Neuronal stem cell (in vitro differentiated cells): ENCODE results near the gene STK11IP.
A peak's percentile ranks its signal among the peaks of the same experiment; 100 is the strongest.

Experiments used
- DNase-seq: peaks from one replicate; pipeline ENCODE4 v3.0.0-alpha.2; 2013; ENCODE audit warnings: low spot score
- H2AFZ ChIP-seq: one replicate; pipeline ENCODE4 v1.6.1; 2013; ENCODE audit warnings: mild to moderate bottlenecking, low read length, inconsistent platforms
- H2AK5ac ChIP-seq: 2 replicates; pipeline ENCODE4 v1.6.1; 2013; ENCODE audit warnings: low read depth, mild to moderate bottlenecking, inconsistent platforms, low read length, moderate library complexity, mixed read lengths
- H2BK120ac ChIP-seq: 2 replicates; pipeline ENCODE4 v1.6.1; 2013; ENCODE audit warnings: low read depth, mild to moderate bottlenecking, inconsistent platforms, low read length, moderate library complexity, mixed read lengths
- H2BK12ac ChIP-seq: one replicate; pipeline ENCODE4 v1.6.1; 2013; ENCODE audit warnings: low read length, inconsistent platforms
- H2BK15ac ChIP-seq: 2 replicates; pipeline ENCODE4 v1.6.1; 2013; ENCODE audit warnings: mild to moderate bottlenecking, low read length, inconsistent platforms, mixed read lengths
- H2BK5ac ChIP-seq: one replicate; pipeline ENCODE4 v1.6.1; 2013; ENCODE audit warnings: inconsistent platforms, mild to moderate bottlenecking, low read length, moderate library complexity
- H3K14ac ChIP-seq: one replicate; pipeline ENCODE4 v1.6.1; 2013; ENCODE audit warnings: low read length, inconsistent platforms
- H3K18ac ChIP-seq: 2 replicates; pipeline ENCODE4 v1.6.1; 2013; ENCODE audit warnings: low read length, inconsistent platforms
- H3K23ac ChIP-seq: 2 replicates; pipeline ENCODE4 v1.6.1; 2013; ENCODE audit warnings: low read depth, mild to moderate bottlenecking, mixed read lengths, low read length, inconsistent platforms; ENCODE audit not compliant: poor library complexity
- H3K27ac ChIP-seq: replicated peaks from 3 replicates; pipeline ENCODE4 v1.5.1; 2013; ENCODE audit warnings: low read length, inconsistent platforms
- H3K27me3 ChIP-seq, 3 experiments: 2 replicates each; pipeline ENCODE4 v1.6.1; 2013; ENCODE audit warnings: low read length in 3 of 3, mild to moderate bottlenecking in 2 of 3, inconsistent platforms in 1 of 3, low read depth in 1 of 3, mixed read lengths in 1 of 3, moderate library complexity in 1 of 3; ENCODE audit not compliant: control insufficient read depth in 3 of 3, insufficient read depth in 3 of 3
- H3K36me3 ChIP-seq, 2 donors: replicated peaks in 1 of 2; 2 replicates each; pipeline ENCODE4 v1.6.1; 2013; ENCODE audit warnings: low read length in 2 of 2; ENCODE audit not compliant: control insufficient read depth in 2 of 2, insufficient read depth in 2 of 2
- H3K4ac ChIP-seq: 2 replicates; pipeline ENCODE4 v1.6.1; 2013; ENCODE audit warnings: inconsistent platforms, mild to moderate bottlenecking, low read length, moderate library complexity
- H3K4me1 ChIP-seq, 2 donors: 1 replicate in 1 of 2; 2 replicates in 1 of 2; pipeline ENCODE4 v1.6.1; 2013; ENCODE audit warnings: low read length in 2 of 2, low read depth in 1 of 2; ENCODE audit not compliant: control insufficient read depth in 2 of 2, insufficient read depth in 1 of 2
- H3K4me2 ChIP-seq: one replicate; pipeline ENCODE4 v1.6.1; 2013; ENCODE audit warnings: mild to moderate bottlenecking, low read length, inconsistent platforms; ENCODE audit not compliant: insufficient read depth, poor library complexity, severe bottlenecking
- H3K4me3 ChIP-seq, 2 donors: 2 replicates each; pipeline ENCODE4 v1.5.1; 2013; ENCODE audit warnings: low read length in 2 of 2, mild to moderate bottlenecking in 2 of 2, inconsistent platforms in 1 of 2, moderate library complexity in 1 of 2
- H3K79me1 ChIP-seq: one replicate; pipeline ENCODE4 v1.6.1; 2013; ENCODE audit warnings: low read depth, mild to moderate bottlenecking, inconsistent platforms, low read length, moderate library complexity
- H3K9ac ChIP-seq: one replicate; pipeline ENCODE4 v1.6.1; 2013; ENCODE audit warnings: mild to moderate bottlenecking, low read depth, low read length, inconsistent platforms; ENCODE audit not compliant: poor library complexity
- H3K9me3 ChIP-seq, 2 donors: replicated peaks in 1 of 2; 2 replicates each; pipeline versions ENCODE3 to v1.6.1; 2013; ENCODE audit warnings: low read length in 2 of 2, mild to moderate bottlenecking in 2 of 2, inconsistent platforms in 1 of 2, low read depth in 1 of 2, mixed read lengths in 1 of 2, moderate library complexity in 1 of 2; ENCODE audit not compliant: control insufficient read depth in 2 of 2, insufficient read depth in 1 of 2
- H4K8ac ChIP-seq: one replicate; pipeline ENCODE4 v1.6.1; 2013; ENCODE audit warnings: low read depth, mild to moderate bottlenecking, inconsistent platforms, low read length, moderate library complexity
- H4K91ac ChIP-seq: one replicate; pipeline ENCODE4 v1.6.1; 2013; ENCODE audit warnings: low read length, low read depth, mild to moderate bottlenecking, inconsistent platforms; ENCODE audit not compliant: poor library complexity
- WGBS, 2 donors: extraction: QIAGEN DNeasy Blood & Tissue Kit; methylation state at CpG; one replicate each; pipeline ENCODE4 v1.1.7; 2013; ENCODE audit warnings: missing lambda C conversion rate in 2 of 2, mixed read lengths in 1 of 2; ENCODE audit not compliant: insufficient read length in 2 of 2, insufficient replicate concordance in 1 of 2; ENCODE audit errors: extremely low coverage in 2 of 2; 5-methylcytosine and 5-hydroxymethylcytosine counted together

STK11IP gene

DNA sequence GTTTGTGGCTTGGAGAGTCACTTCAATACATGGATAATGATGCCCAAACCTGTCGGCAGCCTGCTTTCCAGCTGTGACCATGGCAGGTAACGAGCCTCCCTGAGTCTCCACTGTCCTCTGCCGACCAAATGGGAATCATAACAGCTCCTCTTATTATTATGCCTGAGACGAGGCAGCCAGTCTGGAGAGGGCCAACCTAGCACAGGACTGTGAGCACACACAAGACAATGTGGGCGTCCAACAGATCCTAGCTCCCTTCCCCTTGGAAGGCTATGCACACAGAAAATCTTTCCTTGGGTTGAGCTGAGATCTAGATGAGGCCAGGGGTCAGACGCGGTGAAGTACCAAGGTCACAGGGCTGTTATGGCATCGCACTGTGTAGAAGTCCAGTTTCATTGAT lies 28.9 kb downstream of the STK11IP start:
- Histone ChIP-seq H2BK120ac (no peak overlapping the region), H3K36me3 (no peaks in the 10 kb centered on the region), H3K27me3 (peaks cover 0 to 59% (median 14%) of the 10 kb centered on the region in 3 experiments), H3K4me2 (no peak overlapping the region), H3K4me1 (no peaks in the 10 kb centered on the region), H3K14ac (no peak overlapping the region), H3K9ac (no peak overlapping the region), H2BK5ac (no peak overlapping the region), H3K18ac (no peak overlapping the region), H2AK5ac (peak overlapping the region; percentile 27), H2AFZ (peak overlapping the region; percentile 92), H3K9me3 (no peaks in the 10 kb centered on the region), H3K23ac (peak overlapping the region; percentile 34), H3K4ac (no peak overlapping the region), H3K4me3 (no peak overlapping the region), H4K8ac (no peak overlapping the region), H2BK12ac (no peak overlapping the region), H3K27ac (no peak overlapping the region), H4K91ac (no peak overlapping the region), H2BK15ac (no peak overlapping the region), H3K79me1 (no peaks in the 10 kb centered on the region)
- no peak for DNase-seq
- WGBS, 2 donors, result no CpG with 5 or more reads among the region's 8 CpGs

DNA sequence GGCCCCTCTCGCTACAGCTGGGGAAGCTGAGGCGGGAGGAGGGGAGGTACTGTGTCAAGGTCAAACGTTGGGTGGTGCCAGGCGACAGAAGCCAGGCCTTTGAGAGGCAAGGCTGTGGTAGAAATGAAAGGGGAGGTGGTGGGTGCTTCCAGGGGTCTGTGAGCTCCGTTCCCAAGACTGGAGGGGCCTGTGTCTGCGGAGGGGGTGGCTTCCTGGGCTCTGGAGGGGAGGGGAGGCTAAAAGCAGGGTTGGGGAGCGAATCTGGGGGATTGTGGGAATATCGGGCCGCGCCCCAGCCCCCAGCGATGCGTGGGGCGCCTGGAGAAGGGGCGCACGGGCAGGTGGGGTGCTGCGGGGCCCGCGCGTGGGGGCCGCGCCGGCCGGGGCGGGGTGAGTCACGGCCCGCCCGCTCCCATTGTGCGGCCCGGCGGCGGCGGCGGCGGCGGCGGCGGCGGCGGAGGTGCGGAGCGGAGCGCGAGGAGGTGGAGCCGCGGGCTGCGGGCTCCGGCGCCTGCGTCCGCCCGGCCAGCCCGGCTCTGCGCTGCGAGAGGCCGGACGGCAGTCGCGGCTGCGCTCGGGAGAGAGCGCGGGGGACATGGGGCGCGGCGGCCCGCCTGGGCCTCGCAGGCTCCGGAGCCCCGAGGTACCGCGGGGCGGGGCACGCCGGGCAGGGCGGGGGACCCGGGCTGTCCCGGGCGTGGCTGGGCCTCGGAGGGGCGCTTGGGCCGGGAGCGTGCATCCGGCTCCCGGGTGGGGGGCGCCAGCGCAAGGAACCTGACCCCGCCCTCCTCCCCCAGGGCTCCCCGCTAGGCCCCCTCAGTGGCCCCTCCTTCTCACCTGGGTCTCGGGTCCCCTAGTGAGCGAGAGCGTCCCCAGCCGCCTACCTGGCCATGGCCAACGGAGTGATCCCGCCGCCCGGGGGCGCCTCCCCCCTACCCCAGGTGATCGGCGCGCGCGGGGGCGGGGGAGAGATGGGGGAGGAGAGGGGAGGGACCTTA lies 29.7 kb downstream of the STK11IP start, which contains the start of gene SLC4A3:
TSS of gene SLC4A3 (plus strand) at position 528 of the 998 bp plus-strand sequence. CDS start at position 891, 363 bp downstream.
- DNase-seq, result peak; percentile 43
- Histone ChIP-seq H3K4ac (no peak within 1 kb of the TSS), H3K4me1 (no peaks in the 10 kb centered on the region), H3K27me3 (peaks cover 0 to 51% (median 14%) of the 10 kb centered on the region in 3 experiments), H3K14ac (no peak within 1 kb of the TSS), H4K91ac (no peak within 1 kb of the TSS), H2BK5ac (peak within 1 kb of the TSS; percentile 76), H2AK5ac (peak within 1 kb of the TSS; percentile 99), H3K36me3 (no peaks in the 10 kb centered on the region), H2AFZ (peak within 1 kb of the TSS; percentile 92), H2BK15ac (peak within 1 kb of the TSS; percentile 88), H3K23ac (peak within 1 kb of the TSS; percentile 87), H3K4me2 (peak within 1 kb of the TSS; percentile 92), H2BK120ac (peak within 1 kb of the TSS; percentile 89), H3K27ac (no peak within 1 kb of the TSS), H4K8ac (no peak within 1 kb of the TSS), H3K79me1 (no peaks in the 10 kb centered on the region), H3K18ac (peak within 1 kb of the TSS; percentile 89), H2BK12ac (peak within 1 kb of the TSS; percentile 86), H3K4me3 (peak within 1 kb of the TSS; percentile 47 to 87), H3K9me3 (no peaks in the 10 kb centered on the region), H3K9ac (peak within 1 kb of the TSS; percentile 50)
- WGBS, 2 donors, result no CpG with 5 or more reads among the region's 103 CpGs

DNA sequence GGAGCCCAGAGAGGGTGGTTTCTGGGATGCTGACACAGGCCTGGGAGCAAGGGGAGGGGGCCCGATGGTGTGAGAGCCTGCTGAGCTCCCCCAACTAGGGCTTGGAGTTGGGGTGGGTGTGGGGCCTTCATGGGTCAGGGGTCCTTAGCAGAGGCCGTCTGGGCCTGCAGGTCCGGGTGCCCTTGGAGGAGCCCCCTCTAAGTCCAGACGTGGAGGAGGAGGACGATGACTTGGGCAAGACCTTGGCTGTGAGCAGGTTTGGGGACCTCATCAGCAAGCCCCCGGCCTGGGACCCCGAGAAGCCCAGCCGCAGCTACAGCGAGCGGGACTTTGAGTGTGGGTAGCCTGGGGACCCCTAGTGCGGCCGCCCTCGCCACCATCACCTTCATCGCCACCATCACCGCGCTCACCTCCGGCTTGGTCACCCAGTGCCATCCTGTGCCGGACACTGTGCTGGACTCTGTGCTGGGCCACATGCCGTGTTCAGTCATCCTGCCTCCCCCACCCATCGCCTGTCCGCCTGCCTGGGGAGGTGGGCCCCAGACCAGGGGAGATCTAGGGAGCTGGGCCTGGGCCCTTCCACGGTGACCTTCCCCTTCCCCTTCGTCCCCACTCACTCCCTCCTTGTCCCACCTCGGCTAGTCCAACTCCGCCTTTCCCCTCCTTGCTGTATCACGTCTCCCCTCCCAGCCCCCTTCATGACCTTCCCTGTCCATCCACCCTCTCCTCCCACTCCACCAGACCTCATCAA lies 30.8 kb downstream of the STK11IP start:
- Histone ChIP-seq H4K8ac (no peak overlapping the region), H3K23ac (peak overlapping the region; percentile 87), H3K27ac (no peak overlapping the region), H3K9me3 (no peaks in the 10 kb centered on the region), H2BK12ac (peak overlapping the region; percentile 86), H3K14ac (no peak overlapping the region), H2BK120ac (peak overlapping the region; percentile 89), H4K91ac (peak overlapping the region; percentile 79), H3K36me3 (peaks cover 0 to 1% of the 10 kb centered on the region in 2 donors), H3K4me1 (no peaks in the 10 kb centered on the region), H3K79me1 (no peaks in the 10 kb centered on the region), H3K4me3 (peak overlapping the region in 1 of 2 donors; percentile 47), H3K4ac (no peak overlapping the region), H3K9ac (peak overlapping the region; percentile 50), H3K18ac (peak overlapping the region; percentile 86), H3K27me3 (peaks cover 0 to 43% (median 14%) of the 10 kb centered on the region in 3 experiments), H2BK5ac (peak overlapping the region; percentile 76), H2AFZ (peak overlapping the region; percentile 92), H3K4me2 (peak overlapping the region; percentile 92), H2AK5ac (peak overlapping the region; percentile 99), H2BK15ac (peak overlapping the region; percentile 88)
- no peak for DNase-seq
- no CpG with 5 or more reads among the region's 26 CpGs for WGBS, 2 donors
